ENCODE results near the gene TLE5.

GRCh38 chr19:3104708-3104983 lies 42.4 kb upstream of the TLE5 start:
- TF ChIP-seq CTCF (IDR thresholded peaks at IDR 0.05; ENCODE audit: poor library complexity) (no peak), EZH2 (IDR thresholded peaks at IDR 0.05; ENCODE audit: borderline replicate concordance) (no peak)

Measured in hepatocyte (in vitro differentiated cells).